ENCODE results near the gene CSF1R.

DNA sequence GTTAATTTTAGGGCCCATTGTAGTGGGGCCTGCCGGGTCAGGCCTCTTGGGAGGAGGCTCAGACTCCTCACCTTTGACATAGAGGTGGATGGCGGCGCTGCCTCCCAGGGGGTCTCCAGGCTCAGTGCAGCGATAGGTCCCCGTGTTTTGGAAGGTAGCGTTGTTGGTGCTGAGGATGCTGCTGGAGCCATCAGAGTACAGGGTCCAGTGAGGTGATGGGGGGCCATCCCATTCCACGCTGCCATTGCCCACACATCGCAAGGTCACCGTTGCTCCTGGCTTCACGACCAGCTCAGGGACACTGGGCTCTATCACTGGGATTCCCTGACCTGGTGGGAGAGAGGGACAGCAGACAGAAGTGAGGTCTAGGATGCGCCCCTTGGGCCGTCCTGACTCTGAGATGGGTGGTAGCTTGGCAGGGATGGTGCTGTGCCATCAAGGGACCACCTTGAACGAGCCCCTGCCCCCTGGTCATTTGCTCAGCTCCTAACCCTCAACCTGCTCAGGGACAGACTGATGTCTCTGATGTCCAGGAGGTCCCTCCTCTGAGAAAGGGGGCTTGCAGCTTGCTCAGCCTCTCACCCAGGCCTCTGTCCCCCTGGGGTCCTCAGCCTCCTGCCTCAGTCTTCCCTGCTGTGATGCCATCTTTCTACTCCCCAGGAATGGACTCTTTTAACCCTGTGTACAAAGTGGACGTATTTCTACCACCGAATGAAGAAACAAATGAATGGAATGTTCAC, 5.5 kb downstream of the CSF1R start:
- TF ChIP-seq EP300 (IDR thresholded peaks at IDR 0.05) = no peak
- TF ChIP-seq, protein P1, sequence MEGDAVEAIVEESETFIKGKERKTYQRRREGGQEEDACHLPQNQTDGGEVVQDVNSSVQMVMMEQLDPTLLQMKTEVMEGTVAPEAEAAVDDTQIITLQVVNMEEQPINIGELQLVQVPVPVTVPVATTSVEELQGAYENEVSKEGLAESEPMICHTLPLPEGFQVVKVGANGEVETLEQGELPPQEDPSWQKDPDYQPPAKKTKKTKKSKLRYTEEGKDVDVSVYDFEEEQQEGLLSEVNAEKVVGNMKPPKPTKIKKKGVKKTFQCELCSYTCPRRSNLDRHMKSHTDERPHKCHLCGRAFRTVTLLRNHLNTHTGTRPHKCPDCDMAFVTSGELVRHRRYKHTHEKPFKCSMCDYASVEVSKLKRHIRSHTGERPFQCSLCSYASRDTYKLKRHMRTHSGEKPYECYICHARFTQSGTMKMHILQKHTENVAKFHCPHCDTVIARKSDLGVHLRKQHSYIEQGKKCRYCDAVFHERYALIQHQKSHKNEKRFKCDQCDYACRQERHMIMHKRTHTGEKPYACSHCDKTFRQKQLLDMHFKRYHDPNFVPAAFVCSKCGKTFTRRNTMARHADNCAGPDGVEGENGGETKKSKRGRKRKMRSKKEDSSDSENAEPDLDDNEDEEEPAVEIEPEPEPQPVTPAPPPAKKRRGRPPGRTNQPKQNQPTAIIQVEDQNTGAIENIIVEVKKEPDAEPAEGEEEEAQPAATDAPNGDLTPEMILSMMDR (IDR thresholded peaks at IDR 0.05) = no peak

All from stomach (tissue), 4 donors.